ENCODE measurements around the gene DSTN. TPM values are rescaled to one million over a fixed set of nuclear protein-coding genes. Genes with fewer than 3 reads are reported as not detected.

Gene DSTN
- total RNA-seq, 1 donor from 2014 or later, result 203 TPM

DNA sequence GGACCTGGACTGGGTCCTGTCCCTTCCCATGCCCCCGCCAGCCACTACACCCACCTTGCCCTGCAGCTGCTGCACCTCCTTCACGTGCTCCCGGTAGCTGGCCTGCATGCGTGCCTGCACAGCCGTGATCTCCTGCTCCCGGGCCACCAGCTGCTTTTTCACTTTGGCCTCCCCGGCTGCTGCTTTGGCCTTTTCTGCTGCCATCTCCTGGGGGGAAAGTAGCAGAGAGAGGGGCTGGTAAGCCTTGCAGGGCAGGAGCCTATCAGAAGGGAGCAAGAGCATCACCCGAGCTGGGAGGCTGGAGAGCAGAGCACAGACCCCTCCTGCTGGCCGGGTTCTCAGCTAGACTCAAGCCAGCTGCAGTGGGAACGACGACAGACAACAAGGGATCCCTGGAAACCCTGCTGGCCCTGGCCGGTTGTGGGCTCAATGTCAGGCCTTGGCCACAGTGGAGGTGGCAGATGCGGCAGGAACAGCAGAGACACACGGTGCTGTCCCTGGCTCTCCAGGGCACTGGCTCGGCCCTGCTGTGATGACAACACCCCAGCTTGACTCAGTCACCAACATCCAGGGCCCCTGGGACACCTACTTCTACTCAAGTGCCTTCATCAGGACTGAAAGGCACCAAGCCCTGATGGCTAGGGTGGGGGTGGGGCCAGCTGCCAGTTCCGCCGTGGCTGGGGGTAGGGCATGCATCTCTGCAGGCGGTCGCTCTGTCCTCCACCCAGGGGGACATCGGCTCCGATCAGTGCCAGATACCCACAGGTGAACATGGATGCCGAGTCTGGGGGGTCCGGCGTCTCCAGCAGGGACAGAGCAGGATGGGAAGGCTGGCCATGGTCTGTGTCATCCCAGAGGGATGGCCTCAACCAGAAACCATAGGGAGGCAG is 66.9 kb downstream of the DSTN start:
- no peak for DNase-seq (ENCODE audit: low read depth, low spot score)

DNA sequence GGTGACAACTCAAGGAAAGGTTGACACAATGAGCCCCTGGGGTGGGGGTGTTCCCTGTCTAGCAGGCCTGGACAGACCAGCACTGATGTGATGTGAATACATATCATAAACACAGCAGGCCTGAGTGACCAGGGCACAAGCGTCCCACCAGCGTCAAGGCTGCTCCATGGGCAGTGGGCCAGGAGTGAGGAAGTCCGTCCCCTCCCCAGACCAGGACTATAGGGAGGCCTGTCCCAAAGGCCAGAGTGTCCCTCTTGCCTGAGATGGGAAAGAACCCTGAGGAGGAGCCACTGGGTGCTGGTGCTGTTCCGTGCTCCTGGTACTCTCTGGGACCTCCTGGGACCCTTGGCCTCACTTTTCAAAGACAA is 67.5 kb downstream of the DSTN start:
- no peak for DNase-seq (ENCODE audit: low read depth, low spot score)

DNA sequence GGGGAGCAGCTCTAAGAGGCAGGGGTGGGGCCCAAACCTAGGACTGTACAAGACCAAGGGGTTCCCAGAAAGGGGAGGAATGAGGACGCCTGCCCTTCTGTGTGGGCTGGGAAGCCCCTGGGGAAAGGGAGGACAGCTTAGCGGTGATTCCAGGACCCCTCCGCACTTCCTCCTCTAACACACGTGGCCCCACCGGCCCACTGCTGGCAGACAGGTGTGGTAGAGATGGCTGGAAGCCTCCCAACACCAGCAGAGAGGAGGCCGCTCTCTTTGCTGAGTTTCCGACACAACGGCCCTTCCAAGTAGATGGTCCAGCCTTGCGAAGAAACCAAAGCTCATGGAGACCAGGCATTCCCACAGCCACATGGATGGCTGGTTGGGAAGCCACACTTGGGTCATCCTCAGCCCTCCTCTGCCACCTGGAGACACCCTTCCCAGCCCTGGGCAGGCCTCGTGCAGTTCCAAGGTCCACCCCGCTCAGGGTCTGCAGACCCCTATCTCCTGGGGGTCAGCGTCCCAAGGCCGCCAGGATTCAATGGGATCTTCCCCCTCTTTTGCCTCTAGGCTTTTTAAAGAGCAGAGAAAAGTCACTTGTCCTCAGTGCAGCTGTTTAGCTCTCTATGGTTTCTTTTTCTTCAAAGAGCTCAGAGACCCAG is 68.2 kb downstream of the DSTN start:
- DNase-seq (ENCODE audit: low read depth, low spot score), result no peak

DNA sequence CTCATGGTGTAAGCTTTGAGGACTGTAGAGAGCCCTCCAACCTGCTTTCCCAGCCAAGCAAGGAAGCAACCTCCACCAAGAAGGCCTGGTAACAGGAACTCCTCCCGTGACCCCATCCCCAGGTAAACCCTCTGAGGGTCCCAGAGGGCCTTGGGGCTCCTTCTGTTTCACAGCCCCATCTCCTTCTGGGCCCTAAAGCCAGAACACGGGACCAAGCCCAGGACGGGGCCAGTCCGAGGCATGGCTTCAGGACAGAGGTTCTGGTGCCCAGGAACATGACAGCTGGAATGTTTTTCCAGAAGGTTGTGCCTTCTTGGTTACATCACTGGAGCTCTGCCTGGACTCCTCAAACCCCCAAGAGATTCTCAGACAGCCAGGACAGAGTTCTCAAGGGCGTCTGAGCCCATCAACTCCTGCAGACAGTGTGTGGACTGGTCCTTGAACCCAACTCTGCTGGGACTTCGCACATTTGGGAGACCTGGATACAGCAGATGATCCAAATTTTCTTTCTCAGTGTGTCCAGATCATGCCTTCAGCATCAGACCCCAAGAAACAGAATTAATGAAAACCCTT is 69.0 kb downstream of the DSTN start:
- DNase-seq (ENCODE audit: low read depth, low spot score), result no peak

DNA sequence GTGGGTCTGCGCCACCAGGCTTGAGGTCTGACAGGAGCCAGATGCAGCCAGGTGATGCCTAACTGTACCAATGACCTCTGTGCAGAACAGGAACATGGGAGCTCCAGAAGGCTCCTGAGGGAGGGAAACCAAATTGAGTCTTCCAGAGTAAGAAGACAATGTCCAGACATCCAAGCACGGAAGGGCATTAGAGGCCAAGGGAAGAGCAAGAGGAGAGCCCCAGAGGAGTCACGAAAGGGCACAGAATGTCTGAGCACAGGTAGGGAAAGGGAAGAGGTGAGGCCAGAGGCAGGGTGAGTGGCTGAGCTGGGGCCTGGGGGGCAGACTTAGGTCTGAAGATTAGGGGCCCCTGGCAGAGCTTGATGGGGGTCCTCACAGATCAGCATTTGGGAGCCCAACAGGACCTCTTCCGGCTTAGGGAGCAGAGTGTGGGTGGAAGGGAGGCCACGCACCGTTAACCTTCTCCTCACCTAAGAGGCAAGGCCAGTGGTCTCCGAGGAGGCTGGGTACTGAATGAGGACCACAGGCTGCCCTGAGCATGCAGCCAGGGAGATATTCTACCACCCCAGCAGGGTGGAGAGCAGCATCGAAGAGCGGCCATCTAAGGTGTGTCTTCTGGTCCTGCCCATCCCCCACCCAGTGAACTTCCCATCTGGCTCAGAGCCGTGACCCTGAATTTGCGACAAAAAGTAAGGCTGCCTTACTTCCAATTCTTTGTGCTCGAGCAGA is 70.4 kb downstream of the DSTN start:
- DNase-seq (ENCODE audit: low read depth, low spot score), result no peak

DNA sequence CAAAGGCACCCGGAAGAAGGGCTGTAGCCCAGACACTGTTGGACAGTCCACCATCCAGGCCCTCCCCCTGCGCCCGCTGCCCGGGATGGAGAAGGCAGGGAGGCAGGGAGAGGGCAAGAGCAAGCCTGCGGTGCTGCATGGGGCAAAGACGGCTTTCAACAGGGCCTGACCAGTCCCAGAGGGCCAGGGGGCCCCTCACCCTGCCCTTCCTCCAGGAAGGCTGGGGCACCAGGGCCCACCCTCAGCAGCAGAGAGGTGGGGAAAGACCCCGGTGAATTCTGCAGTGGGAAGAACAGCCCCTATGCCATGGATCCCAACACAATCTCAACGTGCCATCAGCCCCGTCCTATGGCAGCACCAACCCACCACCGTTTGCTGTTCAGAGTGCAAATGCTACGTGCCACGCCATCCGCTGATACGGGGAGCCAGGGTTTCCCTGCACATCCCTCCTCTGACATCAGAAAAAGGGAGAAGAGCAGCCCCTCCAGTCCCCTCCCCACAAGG is 71.1 kb downstream of the DSTN start:
- no peak for DNase-seq (ENCODE audit: low read depth, low spot score)

DNA sequence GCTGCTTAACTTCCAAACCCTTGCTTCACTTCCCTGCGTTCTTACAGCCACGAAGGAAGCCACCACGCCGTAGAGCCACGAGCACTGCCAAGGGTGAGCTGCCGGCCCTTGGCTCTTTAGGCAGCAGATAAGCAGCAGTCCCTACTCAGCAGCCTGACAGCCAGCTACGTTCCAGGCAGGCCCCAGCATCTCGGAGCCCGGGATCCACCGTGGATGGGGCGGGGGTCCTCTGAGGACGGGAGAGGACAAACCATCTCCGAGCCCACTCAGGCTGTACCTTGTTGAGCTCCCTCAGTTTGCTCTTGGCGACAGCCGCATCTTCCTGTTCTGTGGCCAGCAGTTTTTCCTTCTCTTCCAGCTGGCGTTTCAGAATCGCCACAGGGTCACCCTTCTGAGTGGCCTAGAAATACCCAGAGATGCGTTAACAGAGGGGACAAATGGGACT is 71.7 kb downstream of the DSTN start:
- no peak for DNase-seq (ENCODE audit: low read depth, low spot score)

DNA sequence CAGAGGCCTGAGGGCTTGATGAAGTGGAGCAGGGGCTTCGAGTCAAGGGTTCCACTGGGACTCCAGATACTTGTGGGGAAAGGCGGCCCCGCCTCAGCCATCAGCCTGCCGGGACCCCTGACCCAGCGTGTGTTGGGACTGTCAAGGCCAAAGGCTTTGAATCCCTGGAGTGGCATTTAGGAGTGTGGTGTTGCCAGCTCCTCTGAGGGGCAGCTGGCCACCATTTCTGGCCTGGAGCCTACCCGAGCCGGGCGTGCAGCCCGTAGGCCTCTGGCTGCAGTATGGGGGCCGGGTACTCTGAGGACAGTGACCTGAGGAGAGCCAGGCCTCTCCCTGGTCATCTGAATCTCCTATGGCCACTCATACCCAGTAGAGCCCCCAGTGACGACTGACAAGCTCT is 72.1 kb downstream of the DSTN start:
- DNase-seq (ENCODE audit: low read depth, low spot score), result no peak

DNA sequence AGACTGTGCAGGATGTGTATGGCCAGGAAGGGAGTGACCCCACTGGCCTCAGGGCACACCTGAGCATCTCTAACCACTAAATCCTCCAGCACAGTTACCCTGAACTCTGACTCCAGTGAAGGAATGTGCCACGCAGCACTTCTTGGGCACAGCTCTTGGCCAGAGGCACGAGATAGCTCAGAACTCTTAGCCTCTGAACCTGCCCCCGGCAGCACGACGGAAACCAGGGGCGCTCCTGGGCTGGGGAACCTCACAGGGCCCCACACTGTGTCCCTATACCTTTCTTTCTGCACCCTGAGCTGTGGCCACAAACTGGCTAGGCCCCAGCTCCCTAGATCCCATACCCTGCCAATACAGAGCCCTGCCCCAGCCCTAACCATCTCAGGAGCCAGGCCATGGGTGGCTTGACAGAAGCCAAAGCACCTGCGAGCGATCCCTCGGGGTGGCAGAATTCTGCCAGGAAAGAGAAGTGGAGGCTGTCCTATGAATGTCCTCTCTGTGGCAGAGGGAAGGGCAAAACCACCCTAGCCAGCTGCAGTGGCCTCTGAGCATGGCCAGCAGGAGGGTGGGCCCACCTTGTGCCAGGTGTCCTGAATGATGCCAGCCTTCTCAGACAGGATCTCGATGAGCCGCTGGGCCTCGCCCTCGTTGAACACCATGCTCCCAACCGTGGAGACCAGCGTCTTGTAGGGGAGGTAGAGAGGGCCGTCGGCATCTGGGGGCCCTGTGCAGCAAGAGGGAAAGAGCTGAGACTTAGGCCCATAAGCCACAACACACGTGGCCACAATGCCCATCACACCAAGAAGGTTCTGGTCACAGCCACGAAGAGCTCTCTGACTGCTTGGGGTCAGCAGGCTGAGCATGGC is 72.8 kb downstream of the DSTN start:
- DNase-seq (ENCODE audit: low read depth, low spot score), result no peak

DNA sequence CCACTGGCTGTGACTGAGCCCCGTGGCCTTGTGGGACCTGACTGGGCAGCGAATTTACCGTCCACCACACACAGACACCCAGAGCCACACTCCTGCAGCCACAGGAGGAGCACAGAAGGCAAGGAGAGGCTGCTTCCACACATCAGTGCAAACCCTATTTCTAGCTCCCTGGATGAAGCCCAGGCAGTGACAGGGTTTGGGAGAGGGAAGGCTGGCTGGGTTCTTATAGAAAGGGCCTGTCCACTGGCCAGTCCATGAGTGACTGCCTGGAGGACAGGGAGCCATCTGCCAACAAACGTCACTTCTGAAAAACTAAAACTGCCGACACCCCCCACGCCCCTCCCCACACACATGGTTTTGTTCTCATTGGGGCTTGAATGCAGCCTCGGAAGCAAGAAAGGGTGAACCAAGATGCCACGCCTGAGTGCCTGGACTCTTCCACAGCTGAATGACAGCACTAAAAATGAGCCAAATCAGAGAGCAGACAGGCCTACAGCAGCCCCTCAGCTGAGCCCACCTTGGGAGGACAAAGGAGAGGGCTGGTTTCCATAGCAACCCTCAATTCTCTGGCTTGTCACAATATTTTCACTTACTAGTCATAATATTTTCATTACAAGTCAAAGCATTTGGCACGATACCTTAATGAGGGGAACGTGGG is 73.8 kb downstream of the DSTN start:
- no peak for DNase-seq (ENCODE audit: low read depth, low spot score)

DNA sequence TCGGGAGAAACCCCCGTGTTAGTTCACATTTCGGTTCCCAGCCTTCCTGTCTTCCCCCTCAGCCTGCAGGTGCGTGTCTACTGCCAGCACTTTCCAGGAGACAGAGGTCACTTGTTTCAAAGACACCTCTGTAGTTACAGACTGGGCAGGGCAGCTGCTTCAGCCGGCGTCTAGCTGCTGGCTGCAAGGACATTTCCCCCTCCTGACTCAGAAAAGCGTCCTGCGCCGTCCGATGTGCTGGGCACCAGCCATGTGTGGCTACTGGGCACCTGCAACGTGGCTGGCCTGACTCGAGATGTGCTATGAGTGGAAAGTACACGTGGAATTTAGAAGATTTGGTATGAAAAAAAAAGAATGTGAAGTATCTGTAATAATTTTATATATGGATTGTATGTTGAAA is 74.6 kb downstream of the DSTN start:
- no peak for DNase-seq (ENCODE audit: low read depth, low spot score)

DNA sequence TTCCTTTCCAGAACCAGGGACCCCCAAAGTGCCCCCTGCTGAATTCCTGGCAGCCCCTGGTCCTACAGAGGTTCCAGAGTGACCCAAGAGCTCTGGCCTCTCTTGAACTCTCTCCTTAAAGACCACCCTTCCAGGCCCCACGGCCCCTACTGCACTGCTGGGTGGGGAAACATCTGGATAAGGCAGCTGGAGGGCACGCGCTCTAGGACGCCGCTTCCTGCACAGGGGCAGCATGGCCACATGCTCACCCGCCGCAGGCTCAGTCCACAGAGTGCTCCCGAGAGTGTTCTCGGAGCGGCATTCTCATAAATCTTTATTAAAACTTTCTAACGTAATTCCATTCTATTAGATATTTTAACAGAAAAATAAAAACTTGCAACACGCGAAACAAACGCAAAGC is 75.1 kb downstream of the DSTN start:
- DNase-seq (ENCODE audit: low read depth, low spot score), result no peak

DNA sequence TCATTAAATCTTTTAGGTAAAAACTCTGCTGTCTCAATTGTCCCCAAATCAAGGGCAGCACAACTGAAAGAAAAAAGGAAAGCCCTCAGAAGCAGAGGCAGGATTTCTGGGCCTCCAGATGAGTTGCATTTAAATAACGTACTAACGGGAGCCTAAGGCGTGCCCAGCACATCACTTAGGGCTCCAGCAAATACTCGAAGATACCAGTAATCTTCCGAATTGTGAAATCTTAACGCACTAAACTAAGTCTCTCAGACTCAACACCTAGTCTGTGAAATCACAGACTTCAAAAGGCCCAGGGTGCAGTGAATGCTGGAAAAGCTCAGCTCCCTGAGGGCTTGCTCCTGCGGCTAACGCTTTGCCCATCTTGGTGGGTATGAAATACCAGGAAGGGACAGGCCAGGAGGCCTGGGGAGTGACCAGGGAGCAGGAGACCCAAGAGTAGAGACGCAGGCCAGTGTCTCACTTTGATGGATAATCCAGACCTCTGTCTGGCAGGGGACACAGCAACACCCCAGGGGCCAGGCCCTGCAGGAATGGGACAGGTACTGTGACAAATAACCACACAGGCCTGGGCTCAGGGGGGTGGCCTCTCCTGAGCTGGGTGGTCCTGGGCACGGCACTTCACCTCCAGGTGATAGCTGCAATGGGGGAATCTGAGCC is 75.8 kb downstream of the DSTN start:
- no peak for DNase-seq (ENCODE audit: low read depth, low spot score)

DNA sequence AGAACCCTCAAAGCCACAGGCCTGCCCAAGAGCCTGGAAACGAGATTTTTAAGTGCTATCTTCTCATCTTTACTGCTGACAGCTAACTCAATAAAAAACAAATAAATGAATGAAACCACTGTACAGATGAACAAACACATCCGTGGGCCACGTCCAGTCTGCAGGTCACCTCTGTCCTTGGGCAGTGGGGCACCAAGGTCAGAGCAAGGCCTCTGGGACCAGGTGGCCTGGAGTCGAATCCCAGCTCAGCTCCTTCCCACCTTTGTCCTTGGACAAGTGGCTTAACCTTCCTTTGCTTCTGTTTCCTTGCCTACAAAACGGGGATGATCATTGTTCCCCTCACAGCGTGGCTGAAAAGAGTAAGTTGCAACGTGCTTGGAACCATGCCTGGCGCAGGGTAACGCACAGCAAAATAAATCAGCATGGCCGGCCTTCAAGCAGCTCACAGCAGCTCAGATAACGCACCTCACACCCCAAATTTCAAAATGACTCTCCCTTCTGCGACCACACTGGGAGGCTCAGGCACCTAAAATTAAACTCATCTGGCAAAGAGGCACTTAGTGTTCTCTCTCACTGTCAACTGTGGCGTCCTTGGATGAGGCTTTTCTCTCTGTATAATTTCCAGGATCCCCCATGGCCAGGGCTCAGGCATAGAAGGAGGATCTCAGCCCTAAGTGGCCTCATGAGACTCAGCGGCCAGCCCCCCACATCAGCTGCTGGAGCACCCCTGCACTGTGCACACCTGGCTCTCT is 76.5 kb downstream of the DSTN start:
- no peak for DNase-seq (ENCODE audit: low read depth, low spot score)

DNA sequence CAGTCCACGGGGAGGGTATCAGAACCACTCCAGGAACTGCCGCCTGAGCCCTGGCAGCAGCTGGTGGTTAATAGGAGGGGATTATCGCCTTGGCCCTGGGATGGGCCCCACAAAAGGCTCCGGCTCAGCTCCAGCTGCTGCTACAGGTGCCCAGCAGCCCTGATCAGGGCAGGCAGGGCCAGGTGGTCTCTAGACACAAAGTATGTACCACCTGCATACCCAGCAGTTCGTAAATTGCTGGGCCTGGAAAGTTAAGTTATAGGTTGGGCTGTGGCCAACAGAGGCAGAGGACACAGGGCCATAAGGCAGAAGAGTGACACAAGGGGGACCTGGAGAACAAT is 77.1 kb downstream of the DSTN start:
- no peak for DNase-seq (ENCODE audit: low read depth, low spot score)

DNA sequence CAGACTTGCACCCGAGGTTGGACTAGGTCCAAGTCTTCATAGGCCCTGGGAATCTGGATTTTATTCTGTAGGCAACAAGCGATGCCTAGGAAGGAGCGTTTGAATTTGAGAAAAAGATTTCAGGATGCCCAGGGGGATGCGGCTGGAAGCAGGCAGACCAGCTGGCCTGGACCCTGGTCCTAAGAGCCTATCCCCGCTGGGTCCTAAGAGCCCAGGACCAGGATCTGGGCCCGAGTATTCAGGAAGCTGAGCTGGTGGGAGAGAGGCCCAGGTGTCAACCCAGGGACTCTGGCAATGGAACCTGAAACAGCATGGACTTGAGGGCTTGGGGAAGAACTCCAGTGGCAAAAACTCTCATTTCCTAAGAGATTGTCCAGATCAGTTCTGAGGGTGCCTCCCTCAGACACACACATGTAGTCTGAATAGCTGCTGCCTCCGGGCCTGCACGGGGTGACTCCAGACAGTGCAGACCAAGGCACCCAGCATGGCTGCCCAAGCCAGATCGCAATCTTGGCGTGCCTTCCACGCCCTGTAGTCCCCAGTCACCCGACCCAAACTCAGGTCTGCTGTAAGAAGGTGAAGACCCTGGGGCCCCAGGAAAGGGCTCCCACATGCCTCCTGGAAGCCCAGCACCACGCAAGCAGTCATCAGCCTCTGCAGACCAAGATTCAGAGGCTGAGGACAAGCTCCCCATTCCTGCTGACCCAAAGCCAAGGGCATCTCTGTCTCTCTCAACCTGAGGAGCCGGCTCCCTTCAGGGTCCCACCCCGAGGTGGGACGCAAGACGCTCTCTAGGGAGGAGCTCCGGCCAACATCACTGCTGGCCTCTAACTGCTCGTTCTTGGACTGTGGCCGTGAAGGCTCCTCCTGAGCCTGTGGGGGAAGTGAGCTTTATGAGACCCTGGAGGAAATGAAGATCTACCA is 77.8 kb downstream of the DSTN start:
- DNase-seq (ENCODE audit: low read depth, low spot score), result no peak

DNA sequence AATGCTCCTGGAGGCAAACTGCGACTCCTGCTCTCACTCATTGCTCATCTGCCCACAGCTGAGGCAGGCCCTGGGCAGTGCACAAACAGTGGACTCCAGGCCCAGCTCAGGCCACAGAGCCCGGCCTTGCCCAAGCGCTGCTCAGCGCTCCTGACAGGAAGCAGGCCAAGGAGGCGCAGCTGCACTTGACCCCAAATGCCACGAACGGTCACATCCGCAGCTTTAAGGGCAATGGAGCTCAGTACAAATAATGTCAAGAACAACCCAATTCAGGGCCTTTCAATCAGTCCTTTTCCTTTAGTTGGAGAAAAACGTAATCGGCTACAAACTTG is 78.4 kb downstream of the DSTN start:
- DNase-seq (ENCODE audit: low read depth, low spot score), result no peak

All from pulmonary artery endothelial cell (primary cell).